ENCODE measurements around the gene ADAM29. TPM values are rescaled to one million over a fixed set of nuclear protein-coding genes. Genes with fewer than 3 reads are reported as not detected.

ADAM29 gene
- total RNA-seq, result not detected in 2 replicates

DNA sequence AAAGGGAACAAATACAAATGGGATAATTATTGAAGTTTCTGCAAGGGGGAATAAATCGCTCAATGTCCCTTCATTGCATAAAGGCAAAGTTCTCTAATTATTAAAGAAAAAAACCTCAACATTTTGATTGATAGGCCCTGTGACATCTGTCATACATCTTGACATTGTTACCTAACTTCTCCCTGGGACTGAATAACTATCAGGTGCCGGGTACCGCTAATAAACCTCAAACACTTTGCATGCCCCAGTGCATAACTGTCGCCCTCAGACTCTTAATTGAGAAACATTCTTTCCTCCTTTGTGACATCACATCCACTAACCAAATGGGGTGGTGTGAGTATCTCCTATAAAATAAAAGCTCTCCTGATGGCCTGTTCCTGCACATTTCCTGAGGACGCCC lies at the start of gene ADAM29:
Gene ADAM29, plus strand, starts transcription at position 301 of the 400 bp plus-strand sequence. CDS start 57,168 bp downstream, outside the sequence.

Other genes with a start within 250 kb of the ADAM29 start
- under 0.01 TPM in 1 of 2 replicates, not detected in the other for gene GLRA3, start 89.1 kb upstream of the ADAM29 start, total RNA-seq